EL (cell line): Measurements from ENCODE around the gene PCGF3.
"Not testable (repeated sequence)": the region's sequence is repeated elsewhere in the genome, so short reads cannot be mapped to it uniquely, and the experiment has no call there.

Experiments
- DNase-seq: peaks from one replicate; pipeline ENCODE4 v3.0.0-alpha.2; 2016

The PCGF3 gene

DNA sequence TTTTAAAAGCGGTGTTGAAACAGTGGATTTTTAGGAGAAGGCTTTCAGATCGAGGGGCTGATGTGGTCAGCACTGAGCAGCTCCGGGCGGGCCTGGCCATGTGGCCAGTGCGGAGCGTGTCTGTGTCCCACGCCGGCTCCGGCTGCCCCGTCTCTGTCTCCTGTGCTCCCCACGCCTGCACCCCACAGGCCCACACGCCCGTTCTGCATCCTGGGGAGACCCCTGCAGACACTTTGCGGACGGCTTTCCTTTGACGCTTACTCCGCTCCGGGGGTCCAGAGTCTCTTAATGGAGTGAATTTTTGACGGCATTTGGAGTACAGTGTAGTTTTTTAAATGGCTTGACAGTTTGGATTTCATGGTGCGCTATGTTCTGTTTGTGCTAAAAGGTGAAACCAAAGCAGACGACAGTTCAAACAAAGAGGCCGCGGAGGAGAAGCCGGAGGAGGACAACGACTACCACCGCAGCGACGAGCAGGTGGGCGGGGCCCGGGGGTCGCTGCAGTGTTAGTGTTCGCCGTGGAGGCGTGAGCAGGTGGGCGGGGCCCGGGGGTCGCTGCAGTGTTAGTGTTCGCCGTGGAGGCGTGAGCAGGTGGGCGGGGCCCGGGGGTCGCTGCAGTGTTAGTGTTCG lies 38.7 kb downstream of the PCGF3 start:
- DNase-seq = no peak

DNA sequence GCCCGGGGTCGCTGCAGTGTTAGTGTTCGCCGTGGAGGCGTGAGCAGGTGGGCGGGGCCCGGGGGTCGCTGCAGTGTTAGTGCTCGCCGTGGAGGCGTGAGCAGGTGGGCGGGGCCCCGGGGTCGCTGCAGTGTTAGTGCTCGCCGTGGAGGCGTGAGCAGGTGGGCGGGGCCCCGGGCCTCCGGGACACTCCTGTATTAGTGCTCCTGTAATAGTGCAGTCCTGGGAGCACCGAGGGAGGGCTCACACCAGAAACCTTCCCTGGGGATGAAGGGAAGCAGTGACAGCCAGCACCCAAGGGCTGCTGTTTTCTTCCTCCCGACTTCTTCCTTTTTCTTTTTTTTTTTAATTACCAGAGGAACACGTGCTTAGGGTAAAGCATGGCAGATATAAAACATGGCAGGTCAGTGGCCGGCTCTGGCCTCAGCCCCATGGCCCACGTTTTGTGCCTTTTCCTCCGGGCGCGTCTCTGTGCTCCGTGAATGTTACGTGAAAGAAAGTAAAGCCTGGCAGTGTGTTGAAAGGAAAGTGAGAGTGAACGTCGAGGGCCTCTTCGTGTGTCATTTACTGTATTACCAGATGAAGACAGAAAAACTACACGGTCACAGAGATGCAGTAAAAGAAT lies 42.0 kb downstream of the PCGF3 start:
- no peak for DNase-seq

DNA sequence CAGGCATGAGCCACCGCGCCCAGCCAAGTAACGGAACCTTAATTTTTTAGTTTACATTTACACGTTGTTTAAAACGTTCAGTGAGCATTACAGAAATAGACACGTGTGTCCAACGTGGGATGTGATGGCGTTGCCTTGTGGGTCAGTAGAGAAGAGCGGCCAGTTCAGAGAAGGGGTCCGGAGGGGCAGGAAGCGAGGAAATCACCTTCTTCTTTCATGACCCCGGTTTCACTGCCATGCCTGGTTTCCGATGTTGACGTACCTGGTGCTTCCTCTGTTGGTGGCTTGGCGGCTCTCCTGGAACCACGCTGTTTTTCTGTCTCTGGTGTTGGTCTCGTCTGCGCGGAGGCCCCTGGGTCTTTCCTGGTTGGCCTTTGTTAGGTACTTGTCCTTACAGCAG lies 42.8 kb downstream of the PCGF3 start:
- DNase-seq = no peak

DNA sequence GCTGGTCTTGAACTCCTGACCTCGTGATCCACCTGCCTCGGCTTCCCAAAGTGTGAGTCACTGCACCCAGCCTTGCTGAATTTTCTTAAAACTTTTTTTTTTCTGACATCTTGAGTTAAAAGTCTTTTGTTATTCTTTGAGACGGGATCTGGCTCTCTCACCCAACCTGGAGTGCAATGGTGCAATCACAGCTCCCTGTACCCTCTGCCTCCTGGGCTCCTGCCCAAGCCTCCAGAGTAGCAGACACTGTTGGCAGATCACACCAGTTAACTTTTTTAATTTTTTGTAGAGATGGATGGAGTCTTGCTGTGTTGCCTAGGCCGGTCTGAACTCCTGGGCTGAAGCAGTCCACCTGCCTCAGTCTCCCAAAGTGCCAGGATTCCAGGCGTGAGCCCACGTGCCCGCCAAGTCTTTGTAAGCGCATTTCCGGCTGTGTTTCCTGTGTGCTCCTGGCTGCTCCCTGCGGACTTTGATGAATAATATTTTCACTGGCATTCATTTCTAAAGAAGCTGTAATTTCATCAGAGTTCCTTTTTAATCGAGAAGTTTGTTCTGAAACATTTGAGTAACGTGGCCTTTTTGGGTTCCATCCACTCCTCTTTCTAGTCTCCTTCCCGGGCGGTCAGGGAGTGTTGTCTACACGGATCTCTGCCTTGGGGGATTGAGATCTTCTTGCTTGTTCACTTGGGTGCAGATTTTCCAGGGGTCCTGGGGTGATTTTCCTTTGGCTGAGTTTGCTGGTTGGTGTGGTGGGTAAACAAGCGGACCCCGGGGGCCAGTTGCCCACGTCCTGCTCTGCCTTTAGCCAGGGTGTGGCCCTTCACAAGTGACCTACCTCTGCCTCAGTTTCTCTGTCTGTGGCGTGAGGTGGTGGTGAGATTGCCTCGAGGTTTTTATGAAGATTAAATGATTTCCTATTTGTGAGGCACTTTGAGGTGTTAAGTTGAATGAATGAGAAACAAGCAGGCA lies 44.4 kb downstream of the PCGF3 start:
- peak; percentile 23 for DNase-seq

DNA sequence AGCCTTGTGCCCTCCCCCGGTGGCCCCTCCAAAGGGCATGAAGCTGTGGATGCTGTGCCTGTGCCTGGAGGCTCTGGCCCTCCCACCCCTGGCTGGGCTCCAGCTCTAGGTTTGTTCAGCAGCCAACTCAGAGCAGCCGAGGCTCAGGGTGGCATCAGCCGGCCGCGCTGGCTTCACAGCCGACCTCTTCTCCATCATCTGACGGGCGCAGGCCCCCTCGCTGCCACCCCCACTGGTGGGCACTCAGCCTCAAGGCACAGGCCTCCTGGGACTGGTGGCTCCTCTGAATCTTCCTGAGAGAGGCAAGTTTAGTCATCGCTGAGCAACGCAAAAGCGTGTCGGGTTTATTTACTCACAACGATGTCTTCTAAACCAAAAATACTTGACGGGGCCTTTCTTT lies 46.0 kb downstream of the PCGF3 start:
- no peak for DNase-seq

DNA sequence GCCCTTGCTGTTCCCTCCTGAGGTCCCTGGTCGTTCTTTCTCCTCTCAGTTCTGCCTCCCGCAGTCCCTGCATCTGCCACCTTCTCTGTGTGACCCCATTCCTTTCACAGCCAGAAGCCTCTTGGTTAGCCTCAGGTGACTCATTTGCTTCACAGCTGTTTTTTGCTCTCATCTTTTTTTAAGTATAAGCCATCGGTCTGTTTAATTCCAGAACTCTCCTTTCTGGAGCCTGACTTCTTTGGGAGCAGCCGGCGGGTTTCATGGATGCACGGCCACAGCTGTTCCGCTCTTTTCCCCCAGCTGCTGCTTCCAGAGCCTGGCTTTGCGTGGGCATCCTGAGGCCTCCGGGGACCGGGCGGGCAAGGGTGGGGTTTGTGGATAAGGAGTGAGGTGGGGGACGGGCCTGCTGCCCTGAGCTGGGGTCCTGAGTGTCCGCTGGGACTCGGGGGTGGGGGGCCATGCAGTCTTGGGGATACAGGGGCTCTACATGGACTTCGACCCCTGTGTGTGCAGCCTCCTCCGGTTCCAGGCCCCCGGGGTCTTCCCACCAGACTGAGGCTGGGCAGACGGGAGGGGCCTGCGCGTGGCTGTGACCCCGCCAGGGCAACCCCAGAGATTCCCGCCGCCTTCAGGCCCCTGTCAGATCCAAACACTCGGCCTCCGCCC lies 46.7 kb downstream of the PCGF3 start:
- no peak for DNase-seq

DNA sequence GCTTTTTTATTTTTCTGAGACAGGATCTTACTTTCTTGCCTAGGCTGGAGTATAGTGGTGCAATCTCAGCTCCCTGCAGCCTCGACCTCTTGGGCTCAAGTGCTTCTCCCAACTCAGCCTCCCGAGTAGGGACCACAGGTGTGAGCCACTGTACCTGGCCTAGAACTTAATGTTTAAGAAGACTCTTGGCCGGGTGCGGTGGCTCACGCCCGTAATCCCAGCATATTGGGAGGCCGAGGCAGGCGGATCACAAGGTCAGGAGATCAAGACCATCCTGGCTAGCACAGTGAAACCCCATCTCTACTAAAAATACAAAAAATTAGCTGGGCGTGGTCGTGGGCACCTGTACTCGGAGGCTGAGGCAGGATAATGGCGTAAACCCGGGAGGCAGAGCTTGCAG lies 47.6 kb downstream of the PCGF3 start:
- DNase-seq = not testable (repeated sequence)

DNA sequence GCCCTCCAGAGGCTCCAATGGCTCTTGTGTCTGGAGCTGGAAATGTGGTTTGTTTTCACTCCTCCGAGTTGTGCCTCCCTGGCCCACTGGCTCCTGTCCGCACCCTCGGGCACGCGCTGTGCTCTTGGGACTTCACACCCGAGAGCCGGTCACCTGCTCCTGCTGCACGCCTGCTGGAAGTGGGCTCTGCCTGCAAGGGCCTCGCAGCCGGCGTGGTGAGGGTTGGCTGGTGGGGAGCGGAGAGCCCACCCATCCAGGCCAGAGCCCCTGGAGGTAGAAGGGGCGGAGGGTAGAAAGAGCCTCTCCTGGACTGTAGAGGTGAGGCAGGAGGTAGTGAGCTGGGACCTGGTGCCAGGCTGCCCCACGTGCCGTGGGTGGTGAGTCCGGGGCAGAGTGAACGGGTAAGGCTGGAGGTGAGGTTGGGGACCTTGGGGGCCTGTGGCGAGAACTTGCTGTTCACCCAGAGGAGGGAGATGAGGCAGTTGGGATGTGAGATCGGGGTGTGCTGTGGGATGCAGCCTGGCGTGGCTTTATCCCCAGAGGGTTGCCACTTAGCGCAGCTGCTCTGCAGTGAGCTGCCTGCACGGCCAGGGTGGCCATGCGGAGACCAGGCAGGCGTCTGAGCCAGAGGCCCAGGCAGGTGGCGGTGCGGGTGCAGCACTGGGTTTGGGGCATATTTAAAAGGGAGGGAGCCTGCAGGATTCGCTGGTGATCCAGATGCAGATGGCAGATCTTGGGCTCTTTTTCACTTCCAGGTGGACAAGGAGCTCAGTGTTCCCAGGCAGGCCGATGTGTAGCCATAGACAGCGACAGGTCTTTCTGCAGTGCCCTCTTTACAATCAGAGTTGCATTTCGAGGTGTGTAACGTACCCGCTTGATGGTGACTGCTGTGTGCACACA lies 48.8 kb downstream of the PCGF3 start:
- DNase-seq = no peak

DNA sequence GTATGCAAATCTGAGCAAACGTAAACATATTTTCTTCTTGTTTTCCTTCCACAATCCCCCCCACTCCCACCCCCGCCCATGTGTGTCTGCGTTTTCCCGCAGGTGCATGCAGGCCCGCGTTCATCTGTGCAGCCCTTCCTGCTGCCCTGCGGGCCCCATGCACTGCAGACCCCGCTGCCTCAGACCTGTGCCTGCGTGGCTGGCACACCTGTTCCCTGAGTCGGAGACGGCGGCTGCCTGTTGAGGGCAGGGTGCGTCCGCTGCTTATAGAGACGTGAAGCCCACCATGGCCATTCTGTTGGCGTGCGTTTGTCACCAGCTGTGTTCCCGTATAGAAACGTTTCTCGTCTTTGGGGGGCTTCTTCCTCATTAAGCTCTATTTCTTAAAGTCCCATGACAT lies 51.5 kb downstream of the PCGF3 start:
- no peak for DNase-seq

DNA sequence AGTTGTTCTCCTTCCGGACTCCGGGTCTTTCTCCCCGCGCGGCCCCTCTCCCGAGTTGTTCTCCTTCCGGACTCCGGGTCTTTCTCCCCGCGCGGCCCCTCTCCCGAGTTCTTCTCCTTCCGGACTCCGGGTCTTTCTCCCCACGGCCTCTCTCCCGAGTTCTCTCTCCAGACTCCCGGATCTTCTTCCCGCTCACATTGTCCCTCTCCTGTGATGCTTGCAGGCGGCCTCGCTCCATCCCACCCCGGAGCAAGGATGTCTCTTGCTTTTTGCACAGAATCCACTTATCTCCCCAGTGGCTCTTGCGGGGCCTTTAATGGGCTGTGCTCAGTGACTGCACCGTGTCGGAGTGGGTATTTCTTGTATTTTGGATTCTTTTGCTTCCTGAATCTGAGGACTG lies 54.2 kb downstream of the PCGF3 start:
- not testable (repeated sequence) for DNase-seq

DNA sequence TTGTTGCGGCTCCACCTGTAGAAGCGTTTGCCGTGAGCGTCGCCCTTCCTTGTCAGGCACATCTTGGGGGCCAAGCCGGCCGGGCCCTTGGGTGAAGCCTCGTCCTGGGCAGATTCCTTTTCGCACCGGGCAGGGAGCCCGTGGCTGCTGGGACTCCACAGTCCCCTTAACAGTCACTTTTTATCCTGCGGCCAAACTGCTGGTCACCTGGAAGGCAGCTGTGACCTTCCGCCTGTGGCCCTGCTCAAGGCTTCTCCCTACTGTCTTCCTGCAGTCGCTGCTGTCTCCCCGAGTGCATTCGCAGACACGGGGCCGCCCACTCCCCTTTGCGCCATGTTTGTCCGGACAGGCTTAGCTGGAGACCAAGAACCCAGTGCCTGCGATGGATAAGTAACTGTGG lies 55.0 kb downstream of the PCGF3 start:
- DNase-seq = no peak

DNA sequence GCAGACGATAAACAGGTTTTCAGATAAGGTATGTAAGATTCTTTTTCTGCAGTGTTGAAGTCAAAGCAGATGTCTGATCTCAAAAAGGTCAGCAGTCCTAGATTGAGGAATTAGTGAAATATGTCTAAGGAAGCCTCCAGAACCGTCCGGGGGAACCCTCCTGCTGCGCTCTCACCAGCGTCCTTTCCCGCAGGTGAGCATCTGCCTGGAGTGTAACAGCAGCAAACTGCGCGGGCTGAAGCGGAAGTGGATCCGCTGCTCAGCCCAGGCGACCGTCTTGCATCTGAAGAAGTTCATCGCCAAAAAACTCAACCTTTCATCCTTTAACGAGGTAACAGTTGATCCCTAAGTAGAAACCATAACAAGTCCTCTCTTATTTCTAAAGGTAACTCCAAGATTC lies 55.5 kb downstream of the PCGF3 start:
- DNase-seq = no peak

DNA sequence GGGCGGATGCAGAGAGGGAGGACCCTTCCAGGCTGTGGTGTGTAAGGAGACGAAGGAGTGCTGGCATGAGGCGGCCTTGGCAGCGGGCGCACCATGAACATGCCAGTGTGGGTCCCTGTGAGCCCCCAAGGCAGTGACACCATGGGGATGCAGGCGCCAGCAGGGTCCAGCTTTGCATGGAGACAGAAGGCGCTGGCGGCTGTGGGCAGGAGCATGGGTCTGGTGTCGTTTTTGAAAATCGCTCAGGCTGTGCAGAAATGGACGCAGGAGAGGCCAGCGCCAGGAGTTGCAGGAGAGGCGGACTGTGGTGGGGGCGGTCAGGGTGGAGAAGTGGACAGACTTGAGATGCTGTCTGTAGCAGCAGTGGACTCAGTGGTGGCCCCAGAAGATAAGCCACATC lies 56.1 kb downstream of the PCGF3 start:
- no peak for DNase-seq

DNA sequence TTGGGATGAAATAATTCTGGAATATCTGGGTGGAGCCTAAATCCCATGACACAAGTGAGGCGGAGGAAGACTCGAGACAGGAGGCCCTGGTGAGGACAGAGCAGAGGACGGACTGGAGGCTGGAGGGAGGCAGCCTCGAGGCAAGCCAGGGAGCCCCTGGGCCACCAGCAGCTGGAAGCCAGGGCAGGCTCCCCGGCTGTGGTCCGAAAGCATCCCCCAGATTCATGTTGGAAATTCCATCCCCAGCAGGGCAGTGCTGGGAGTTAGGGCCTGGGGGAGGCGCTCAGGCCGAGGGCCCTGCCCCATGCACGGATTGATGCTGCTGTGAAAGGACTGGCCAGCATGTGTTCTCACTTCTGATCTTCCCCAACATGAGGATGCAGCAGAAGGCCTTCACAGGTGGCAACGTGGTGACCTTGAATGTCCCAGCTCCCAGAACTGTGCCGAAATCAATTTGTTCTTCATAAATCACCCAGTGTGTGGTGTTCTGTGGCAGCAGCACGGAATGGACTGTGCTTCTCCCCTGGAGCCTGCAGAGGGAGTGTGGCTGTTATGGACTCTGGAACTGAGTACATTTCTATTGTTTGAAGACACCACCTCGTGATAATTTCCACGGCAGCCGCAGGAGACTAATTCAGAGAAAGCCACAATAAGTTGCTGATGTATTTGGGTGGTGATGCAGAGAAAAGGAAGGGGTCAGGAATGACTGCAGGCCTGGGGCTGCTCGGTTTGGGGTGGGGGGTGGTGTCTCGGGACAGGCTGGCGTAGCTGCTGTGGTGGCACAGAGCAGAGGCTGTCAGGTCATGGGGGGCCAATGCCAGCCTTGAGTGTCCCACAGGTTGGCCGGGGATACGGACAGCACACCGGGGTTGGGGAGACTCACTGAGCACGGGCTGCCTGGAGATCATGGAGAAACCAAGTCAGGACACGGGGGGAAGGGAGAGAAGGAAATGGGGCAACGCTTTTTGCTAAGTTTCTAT lies 56.9 kb downstream of the PCGF3 start:
- DNase-seq = peak; percentile 20

DNA sequence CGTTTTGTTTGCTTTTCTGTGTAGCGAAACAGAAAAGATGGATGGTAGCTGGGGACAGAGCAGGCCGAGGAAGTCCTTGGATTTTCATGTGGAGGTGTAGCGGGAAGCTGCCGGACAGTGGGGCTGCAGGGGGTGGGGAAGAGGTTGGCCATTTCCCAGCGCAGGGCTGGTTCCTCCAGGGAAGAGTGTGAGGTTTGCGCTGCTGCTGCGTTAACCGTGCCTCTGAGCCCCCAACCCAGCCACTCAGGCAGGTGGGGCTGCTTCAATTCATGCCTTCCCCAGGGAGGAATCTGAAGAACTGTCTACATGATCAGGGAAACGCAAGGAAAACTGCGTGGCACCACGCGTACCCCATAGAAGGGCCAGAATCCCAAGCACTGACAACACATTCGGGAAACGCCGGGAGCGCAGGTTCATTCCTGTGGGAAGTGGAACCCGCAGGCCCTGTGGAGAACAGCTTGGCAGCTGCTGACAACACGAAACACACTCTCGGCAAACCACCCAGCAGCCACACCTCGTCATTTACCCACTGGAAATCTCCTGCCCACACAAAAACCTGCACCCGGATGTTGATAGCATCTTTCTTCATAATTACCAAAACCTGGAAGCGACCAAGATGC lies 57.7 kb downstream of the PCGF3 start:
- no peak for DNase-seq

DNA sequence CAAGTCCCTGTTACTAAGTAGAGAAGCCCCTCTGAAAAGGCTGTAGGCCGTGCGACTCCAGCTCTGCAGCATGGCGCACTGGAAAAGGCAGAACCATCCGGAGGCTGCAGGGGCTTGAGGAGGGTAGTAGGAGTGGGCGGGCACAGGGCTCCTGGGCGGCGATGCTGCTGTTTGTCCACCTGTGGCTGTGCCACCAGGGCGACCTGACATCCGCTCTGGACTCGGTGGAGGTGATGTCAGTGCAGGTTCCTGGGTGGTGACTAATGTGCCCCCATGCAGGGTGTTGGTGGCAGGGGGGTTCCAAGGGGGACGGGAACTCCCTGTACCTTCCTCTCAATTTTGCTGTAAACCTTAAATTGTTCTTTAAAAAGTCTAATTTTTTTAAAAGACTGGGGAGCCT lies 58.3 kb downstream of the PCGF3 start:
- no peak for DNase-seq

DNA sequence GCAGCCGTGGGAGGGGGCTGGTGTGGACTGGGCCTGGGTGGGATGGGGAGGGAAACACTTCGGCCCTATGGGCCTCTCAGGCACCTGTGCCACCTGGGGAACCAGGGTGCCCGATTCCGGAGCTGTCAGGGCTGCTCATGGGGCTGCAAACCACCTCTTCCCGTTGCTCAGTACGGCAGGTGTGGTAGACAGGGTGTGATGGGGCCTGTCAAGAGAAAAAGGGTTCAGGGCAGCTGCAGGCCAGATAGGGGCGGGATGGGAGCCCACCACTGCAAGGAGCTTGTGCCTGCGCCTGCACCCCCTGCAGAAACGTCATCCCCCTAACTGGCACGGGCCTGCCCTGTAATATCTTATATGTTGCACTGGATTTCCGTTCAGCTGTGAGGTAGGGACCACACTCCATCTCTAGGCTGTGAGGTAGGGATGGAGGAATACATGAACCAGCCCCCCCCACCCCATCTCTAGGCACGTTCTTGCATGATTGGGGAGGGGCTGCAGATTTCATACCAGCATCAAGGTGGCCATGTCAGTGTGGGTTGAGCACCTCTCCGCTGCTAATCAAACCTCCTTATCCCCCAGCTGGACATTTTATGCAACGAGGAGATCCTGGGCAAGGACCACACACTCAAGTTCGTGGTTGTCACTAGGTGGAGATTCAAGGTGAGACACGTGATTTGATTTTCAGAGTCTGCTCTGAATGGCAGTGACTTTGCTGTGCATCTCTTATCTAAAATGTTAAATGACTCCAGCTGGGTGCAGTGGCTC lies 59.0 kb downstream of the PCGF3 start:
- no peak for DNase-seq

DNA sequence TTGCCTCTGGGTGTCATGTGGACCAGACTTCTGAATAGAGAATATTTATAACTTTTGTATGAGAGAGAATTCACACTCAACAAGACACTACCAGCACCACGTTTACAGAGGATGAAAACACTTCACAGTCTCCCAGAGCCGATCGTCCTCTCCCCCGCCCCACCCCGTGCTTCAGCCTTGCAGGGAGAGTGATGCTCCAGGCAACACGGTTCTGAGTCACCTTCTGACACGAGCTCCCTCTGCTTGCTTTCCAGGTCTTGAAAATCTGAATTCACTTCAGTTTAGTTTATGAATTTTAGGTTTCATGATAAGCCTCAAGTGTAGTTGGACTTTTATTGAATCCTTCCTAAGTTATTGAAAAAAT lies 60.5 kb downstream of the PCGF3 start:
- peak; percentile 53 for DNase-seq

DNA sequence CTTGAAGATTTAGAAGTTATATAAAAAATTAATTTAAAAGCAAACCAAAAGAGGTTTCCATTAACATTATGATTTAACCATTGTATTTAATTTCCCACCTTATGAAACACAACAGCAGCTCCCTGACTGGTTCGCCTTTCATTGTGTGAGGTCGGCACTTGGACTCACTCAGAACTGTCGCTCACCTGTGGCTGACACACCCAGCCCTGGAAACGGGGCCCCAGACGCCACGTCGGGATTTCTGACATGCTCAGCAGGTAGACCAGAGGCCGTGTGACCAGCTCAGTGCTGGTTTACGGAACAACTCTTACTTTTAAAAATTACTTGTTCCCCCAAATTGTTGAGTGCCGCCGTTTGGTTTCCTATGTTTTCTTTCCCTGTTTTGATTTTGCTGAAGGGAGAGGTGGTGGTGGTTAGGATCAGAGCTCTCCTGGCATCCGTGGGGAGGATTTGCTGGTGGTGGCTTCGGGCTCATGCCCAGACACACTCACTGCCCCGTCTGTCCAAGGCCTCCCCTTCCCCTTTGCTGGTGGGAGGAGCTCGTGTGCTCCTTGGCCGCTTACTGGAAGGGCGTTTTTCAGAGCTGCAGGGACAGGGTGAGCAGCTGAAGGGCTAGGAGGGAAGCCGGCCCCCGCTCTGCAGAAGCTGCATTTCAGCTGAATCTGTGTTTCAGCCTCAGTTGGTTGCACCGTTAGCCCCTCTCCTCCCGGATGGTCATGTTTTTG lies 61.1 kb downstream of the PCGF3 start:
- no peak for DNase-seq
